CD4-positive, alpha-beta T cell treated with Interleukin-4 for 4 hours (primary cell): ENCODE results near the gene ITFG2.
"Not testable (repeated sequence)": the region's sequence is repeated elsewhere in the genome, so short reads cannot be mapped to it uniquely, and the experiment has no call there.

ENCODE experiments used
- DNase-seq: peaks from one replicate; pipeline ENCODE4 v3.0.0-alpha.2; 2020

Gene ITFG2

DNA sequence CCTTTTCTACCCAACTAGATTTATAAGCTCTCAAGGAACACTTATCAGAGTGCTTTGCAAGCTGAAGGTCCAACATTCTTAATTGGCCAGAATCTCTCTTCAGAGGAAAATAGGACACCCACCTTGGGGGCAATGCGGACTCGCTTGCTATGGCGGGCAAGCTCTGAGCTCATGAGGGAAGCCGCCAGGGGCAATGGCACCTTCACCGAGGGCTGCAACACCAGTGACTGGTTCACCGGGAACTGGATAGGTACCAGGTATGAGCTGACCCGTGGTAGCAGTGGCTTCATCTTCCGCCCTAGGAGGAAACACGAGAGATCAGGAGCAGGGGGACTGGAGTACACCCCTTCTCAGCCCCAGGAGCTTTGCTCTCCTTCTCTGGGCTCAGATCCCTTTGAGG lies 51.7 kb downstream of the ITFG2 start:
- no peak for DNase-seq

DNA sequence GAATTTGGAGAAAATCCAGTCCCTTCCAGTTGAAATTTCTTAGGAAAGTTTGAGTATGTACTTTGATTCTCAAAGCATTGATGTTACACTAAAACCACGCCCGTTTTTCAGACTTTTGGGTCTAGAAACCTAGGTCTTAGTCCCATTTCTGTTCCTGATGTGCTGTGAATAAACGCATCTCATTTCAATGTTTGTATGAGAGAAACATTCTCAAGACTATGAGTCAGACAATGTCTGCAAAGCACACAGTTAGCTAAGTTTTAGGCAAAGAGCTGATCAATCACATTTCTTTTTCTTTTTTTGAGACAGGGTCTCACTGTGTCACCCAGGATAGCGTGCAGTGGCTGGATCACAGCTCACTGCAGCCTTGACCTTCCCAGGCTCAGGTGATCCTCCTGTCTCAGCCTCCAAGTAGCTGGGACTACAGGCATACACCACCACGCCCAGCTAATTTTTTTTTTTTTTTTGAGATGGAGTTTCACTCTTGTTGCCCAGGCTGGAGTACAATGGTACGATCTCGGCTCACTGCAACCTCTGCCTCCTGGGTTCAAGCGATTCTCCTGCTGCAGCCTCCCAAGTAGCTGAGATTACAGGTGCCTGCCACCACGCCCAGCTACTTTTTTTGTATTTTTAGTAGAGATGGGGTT lies 56.6 kb downstream of the ITFG2 start:
- not testable (repeated sequence) for DNase-seq
